Measurements from ENCODE around the gene INSR. TPM values are rescaled to one million over a fixed set of nuclear protein-coding genes. Genes with fewer than 3 reads are reported as not detected.

The INSR gene
- total RNA-seq, 4 donors from 2014 or later: 46.0 to 97.6 (median 68.3) TPM

DNA sequence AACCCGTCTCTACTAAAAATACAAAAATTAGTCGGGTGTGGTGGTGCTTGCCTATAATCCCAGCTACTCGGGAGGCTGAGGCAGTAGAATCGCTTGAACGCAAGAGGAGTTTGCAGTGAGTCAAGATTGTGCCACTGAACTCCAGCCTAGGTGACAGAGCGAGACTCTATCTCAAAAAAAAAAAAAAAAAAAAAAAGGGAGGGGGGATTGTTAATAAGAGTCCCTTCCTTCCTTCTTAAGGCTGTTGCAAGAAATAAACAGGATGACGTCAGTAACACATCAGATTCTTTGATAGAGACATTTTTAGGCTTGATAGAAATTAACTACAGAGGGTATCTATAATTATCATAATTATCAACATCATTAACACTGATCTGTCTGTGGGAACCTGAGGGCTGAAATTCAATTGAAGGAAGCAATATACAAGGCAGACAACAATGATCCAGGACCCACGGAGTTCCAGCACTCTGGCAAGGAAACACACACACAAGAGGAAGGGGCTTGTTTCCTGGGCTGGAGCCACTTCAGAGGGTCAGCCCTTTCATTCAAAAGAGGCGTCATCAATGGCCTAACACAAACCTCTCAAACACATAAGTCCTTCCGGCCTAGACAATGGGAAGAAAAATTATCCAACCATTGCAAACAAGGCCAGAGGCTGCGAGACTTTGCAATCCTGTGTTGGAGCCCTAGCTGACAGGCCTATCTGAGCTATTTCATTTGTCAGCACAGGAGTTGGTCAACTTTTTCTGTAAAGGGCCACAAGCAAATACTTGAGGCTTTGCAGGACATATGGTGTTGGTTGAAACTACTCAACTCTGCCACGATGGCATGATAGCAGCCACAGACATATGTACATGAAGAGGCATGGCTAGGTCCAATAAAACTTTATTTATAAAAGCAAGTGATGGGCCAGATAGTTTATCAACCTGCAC is 105.2 kb downstream of the INSR start:
- Histone ChIP-seq H3K4me1 (no peaks in the 10 kb centered on the region), H3K36me3 (no peaks in the 10 kb centered on the region), H3K27me3 (no peaks in the 10 kb centered on the region), H3K4me3 (no peak overlapping the region), H3K9me3 (no peaks in the 10 kb centered on the region), H3K27ac (peak overlapping the region; percentile 41 to 99)
- peak in 1 of 2 donors; percentile 64 for DNase-seq
- no peak for TF ChIP-seq POLR2A (IDR thresholded peaks at IDR 0.05)
- TF ChIP-seq, protein P1, sequence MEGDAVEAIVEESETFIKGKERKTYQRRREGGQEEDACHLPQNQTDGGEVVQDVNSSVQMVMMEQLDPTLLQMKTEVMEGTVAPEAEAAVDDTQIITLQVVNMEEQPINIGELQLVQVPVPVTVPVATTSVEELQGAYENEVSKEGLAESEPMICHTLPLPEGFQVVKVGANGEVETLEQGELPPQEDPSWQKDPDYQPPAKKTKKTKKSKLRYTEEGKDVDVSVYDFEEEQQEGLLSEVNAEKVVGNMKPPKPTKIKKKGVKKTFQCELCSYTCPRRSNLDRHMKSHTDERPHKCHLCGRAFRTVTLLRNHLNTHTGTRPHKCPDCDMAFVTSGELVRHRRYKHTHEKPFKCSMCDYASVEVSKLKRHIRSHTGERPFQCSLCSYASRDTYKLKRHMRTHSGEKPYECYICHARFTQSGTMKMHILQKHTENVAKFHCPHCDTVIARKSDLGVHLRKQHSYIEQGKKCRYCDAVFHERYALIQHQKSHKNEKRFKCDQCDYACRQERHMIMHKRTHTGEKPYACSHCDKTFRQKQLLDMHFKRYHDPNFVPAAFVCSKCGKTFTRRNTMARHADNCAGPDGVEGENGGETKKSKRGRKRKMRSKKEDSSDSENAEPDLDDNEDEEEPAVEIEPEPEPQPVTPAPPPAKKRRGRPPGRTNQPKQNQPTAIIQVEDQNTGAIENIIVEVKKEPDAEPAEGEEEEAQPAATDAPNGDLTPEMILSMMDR (IDR thresholded peaks at IDR 0.05): no peak
- intact Hi-C loops (cut with DNase I; ENCODE audit: low total_unique reads): no loop called here

DNA sequence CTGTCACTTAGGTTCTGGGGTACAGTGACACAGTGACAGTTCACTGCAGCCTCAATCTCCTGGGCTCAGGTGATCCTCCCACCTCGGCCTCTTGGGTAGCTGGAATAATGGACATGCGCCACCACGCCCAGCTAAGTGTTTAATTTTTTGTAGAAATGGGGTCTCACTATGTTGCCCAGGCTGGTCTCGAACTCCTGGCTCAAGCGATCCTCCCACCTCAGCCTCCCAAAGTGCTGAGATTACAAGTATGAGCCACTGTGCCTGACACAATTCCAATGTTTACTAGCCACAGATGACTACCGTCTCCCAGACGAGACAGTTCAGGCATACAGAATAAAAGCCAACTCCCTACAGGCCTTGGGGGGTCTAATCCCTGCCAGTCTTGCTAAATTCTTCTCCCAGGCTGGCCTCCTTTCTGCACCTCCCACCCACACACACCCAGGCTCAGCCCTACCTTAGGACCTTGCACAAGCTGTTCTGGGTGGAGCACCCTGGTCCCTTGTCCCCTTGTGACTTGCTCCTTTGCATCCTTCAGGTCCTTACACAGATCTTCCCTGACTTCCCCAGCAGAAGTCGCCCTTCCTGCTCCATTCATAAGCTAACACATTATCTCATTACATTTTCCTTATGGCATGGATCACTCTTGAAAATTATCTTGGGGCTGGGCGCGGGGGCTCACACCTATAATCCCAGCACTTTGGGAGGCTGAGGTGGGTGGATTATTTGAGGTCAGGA is 106.4 kb downstream of the INSR start:
- H3K27ac ChIP-seq: peak overlapping the region; percentile 41 to 99

DNA sequence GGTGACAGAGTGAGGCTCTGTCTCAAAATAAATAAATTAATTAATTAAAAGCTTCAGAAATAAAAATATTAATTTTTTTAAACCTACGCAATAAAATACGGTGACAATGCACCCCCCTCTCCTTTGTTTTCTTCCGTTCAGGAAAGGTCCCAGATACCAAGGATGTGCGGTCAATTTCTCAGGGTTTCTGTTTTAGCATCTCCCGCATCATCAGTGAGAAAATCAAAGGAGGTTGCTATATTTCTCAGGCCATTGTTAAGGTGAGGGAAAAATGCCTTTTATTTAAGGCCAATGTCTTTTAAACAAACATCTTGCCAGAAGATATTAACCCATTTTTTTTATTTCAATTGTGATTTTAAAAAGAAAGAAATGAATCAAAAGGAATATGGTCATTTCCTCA is 111.7 kb downstream of the INSR start:
- H3K9me3 ChIP-seq: no peaks in the 10 kb centered on the region
- intact Hi-C loops (cut with DNase I; ENCODE audit: low total_unique reads): no loop called here
- no peaks in the 10 kb centered on the region for H3K27me3 ChIP-seq
- no peaks in the 10 kb centered on the region for H3K36me3 ChIP-seq
- no peak for DNase-seq
- TF ChIP-seq, protein P1 (IDR thresholded peaks at IDR 0.05): no peak
- no peak for TF ChIP-seq POLR2A (IDR thresholded peaks at IDR 0.05)
- peaks cover 7 to 10% of the 10 kb centered on the region in 2 donors for H3K4me1 ChIP-seq
- peak overlapping the region in 1 of 2 donors; percentile 2 for H3K4me3 ChIP-seq
- peak overlapping the region; percentile 89 to 99 for H3K27ac ChIP-seq

More for the DNA sequence above, 106.4 kb downstream of the INSR start:
- intact Hi-C loops (cut with DNase I; ENCODE audit: low total_unique reads): no loop called here
- no peaks in the 10 kb centered on the region for H3K36me3 ChIP-seq
- H3K4me3 ChIP-seq: no peak overlapping the region
- H3K27me3 ChIP-seq: no peaks in the 10 kb centered on the region
- H3K9me3 ChIP-seq: no peaks in the 10 kb centered on the region
- DNase-seq: no peak
- H3K4me1 ChIP-seq: no peaks in the 10 kb centered on the region
- TF ChIP-seq POLR2A (IDR thresholded peaks at IDR 0.05): no peak
- TF ChIP-seq, protein P1 (IDR thresholded peaks at IDR 0.05): no peak

DNA sequence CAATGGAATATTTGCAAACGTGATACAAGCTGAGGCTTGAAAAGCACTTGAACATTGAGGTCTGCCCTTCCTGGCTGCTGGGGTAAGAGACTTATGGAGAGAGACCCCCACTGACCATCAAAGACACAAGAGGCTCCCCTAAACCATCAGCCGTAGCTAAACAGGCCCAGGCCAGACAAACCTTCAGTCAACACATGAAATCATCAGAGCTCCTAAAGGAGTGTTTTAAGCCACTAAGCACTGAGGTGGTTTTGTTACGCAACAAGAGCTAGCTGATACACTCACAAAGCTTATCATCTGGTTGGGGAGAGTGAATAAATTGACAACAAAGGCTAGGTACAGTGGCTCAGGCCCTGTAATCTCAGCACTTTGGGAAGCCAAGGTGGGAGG is 114.3 kb downstream of the INSR start:
- Histone ChIP-seq H3K9me3 (no peaks in the 10 kb centered on the region), H3K4me3 (no peak overlapping the region), H3K27ac (peak overlapping the region; percentile 89 to 99), H3K4me1 (peaks cover 7 to 10% of the 10 kb centered on the region in 2 donors), H3K36me3 (no peaks in the 10 kb centered on the region), H3K27me3 (no peaks in the 10 kb centered on the region)
- DNase-seq: no peak
- TF ChIP-seq, protein P1 (IDR thresholded peaks at IDR 0.05): no peak
- TF ChIP-seq POLR2A (IDR thresholded peaks at IDR 0.05): no peak
- intact Hi-C loops (cut with DNase I; ENCODE audit: low total_unique reads): no loop called here

DNA sequence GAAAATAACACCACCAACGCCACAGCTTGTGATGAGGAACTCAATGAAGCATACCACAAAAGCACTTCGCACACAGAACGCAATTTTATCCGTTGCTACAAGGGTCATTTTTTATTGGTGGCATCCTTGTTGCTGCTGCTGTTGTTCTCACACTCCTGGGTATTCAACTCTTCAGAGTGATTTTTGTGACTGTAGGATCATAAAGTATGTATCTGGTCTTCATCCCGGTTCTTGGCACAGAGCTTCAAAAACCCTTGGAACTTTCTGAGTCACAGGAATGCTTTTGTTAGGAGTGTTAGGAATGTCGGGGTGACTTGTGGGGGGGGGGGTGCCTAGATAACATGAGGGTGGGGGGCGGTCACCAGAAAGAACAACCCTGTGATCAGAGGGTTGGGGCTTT is 116.3 kb downstream of the INSR start:
- intact Hi-C loops (cut with DNase I; ENCODE audit: low total_unique reads): no loop called here
- no peak overlapping the region for H3K4me3 ChIP-seq
- DNase-seq: peak in 1 of 2 donors; percentile 73
- H3K27me3 ChIP-seq: no peaks in the 10 kb centered on the region
- peaks cover 7 to 10% of the 10 kb centered on the region in 2 donors for H3K4me1 ChIP-seq
- no peak for TF ChIP-seq POLR2A (IDR thresholded peaks at IDR 0.05)
- TF ChIP-seq, protein P1 (IDR thresholded peaks at IDR 0.05): no peak
- peak overlapping the region; percentile 89 to 99 for H3K27ac ChIP-seq
- no peaks in the 10 kb centered on the region for H3K36me3 ChIP-seq
- H3K9me3 ChIP-seq: no peaks in the 10 kb centered on the region
